ENCODE data around the gene HTRA2. TPM values are rescaled to one million over a fixed set of nuclear protein-coding genes. Genes with fewer than 3 reads are reported as not detected.
A peak's percentile ranks its signal among the peaks of the same experiment; 100 is the strongest.

The HTRA2 gene
- total and polyA plus RNA-seq, 9 of the 15 experiments (the other 6 are each of a cell fraction or from before 2014, with no cell fraction given): 54.2 to 71.2 (median 65.8) TPM

DNA sequence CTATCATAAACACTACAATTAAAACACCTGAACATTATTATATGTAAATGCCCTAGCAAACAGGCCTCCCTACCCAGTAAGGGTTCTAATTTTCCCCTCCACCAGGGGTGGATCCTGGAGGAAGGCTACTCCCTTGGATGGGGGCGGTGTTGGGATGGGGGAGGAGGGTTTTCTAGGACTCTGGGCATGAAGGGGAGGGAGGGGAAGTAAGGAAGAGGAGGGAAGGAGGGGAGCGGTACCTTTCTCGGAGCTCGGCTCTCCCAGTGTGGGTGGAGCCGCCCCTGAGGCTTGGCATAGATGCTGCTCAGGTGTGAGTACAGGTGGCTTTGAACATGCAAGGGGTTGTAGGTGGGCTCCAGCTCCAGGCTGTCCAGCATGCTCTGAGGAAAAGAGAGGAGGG lies 30.2 kb downstream of the HTRA2 start (continued):
- TF ChIP-seq, protein P1, sequence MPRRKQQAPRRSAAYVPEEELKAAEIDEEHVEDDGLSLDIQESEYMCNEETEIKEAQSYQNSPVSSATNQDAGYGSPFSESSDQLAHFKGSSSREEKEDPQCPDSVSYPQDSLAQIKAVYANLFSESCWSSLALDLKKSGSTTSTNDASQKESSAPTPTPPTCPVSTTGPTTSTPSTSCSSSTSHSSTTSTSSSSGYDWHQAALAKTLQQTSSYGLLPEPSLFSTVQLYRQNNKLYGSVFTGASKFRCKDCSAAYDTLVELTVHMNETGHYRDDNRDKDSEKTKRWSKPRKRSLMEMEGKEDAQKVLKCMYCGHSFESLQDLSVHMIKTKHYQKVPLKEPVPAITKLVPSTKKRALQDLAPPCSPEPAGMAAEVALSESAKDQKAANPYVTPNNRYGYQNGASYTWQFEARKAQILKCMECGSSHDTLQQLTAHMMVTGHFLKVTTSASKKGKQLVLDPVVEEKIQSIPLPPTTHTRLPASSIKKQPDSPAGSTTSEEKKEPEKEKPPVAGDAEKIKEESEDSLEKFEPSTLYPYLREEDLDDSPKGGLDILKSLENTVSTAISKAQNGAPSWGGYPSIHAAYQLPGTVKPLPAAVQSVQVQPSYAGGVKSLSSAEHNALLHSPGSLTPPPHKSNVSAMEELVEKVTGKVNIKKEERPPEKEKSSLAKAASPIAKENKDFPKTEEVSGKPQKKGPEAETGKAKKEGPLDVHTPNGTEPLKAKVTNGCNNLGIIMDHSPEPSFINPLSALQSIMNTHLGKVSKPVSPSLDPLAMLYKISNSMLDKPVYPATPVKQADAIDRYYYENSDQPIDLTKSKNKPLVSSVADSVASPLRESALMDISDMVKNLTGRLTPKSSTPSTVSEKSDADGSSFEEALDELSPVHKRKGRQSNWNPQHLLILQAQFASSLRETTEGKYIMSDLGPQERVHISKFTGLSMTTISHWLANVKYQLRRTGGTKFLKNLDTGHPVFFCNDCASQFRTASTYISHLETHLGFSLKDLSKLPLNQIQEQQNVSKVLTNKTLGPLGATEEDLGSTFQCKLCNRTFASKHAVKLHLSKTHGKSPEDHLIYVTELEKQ (CRISPR knock-in tag; IDR thresholded peaks at IDR 0.05): no peak
- no peak for TF ChIP-seq SPI1 (IDR thresholded peaks at IDR 0.05; ENCODE audit: borderline replicate concordance, low read depth, low read length)
- TF ChIP-seq CCNT2 (IDR thresholded peaks at IDR 0.05; ENCODE audit: borderline replicate concordance, extremely low read depth, insufficient read length, low read depth, low read length): no peak

DNA sequence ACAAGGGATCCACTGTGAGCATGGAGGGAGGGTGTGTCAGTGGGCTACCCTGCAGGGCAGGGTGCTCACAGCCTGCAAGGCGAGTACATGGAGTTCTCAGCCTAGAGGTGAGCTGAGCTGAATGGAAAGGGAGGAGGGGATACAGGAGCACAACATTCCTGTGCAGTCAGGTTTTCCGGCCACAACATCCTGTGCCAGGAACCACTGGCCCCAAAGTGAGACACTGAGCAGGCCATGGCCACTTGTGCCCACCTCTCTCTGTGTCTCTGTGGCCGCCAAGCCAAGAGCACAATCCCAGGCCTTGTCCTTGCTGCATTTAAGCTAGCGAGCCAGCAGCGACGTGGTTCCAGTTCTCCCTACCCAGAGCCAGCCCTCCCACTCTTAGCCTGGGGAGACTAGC lies 30.9 kb downstream of the HTRA2 start:
- no peak for FAIRE-seq
- Histone ChIP-seq H3K9me3 (replicated peaks; ENCODE audit: control insufficient read depth, insufficient read depth, low read depth, low read length) (no peaks in the 10 kb centered on the region), H3K79me2 (ENCODE audit: control insufficient read depth, insufficient read depth, low read length) (peaks cover 5% of the 10 kb centered on the region; the same call in 2 of the 3 replicates), H4K20me1 (replicated peaks; ENCODE audit: control insufficient read depth, insufficient read depth, low read length) (no peaks in the 10 kb centered on the region), H3K27ac (ENCODE audit: extremely low read depth, low read depth, low read length) (no peak overlapping the region), H2AFZ (ENCODE audit: low read depth, low read length) (no peak overlapping the region), H3K9me1 (ENCODE audit: control insufficient read depth, insufficient read depth, low read length) (no peaks in the 10 kb centered on the region), H3K27me3 (ENCODE audit: control insufficient read depth in 2 of 2, insufficient read depth in 2 of 2, low read length in 2 of 2) (peaks cover 0 to 16% of the 10 kb centered on the region in 2 experiments; a peak in 3 of 5 replicates), H3K9ac (ENCODE audit: insufficient read depth in 1 of 2, low read depth in 2 of 2, low read length in 2 of 2) (peak overlapping the region in 1 of 2 experiments; percentile 81; a peak in 2 of 4 replicates), H3K4me3 (no peak overlapping the region), H3K4me1 (replicated peaks in 1 of 2; ENCODE audit: control insufficient read depth in 2 of 2, insufficient read depth in 2 of 2, low read length in 2 of 2) (peaks cover 13 to 20% of the 10 kb centered on the region in 2 experiments; a peak in 4 of 5 replicates), H3K36me3 (ENCODE audit: control insufficient read depth, insufficient read depth, low read length) (peaks cover 17% of the 10 kb centered on the region; the same call in 1 of the 3 replicates), H3K4me2 (ENCODE audit: insufficient read depth, low read length) (no peak overlapping the region)
- CTCF ChIA-PET (ENCODE audit: low intra/inter-chr PET ratio): no interaction called here
- no TSS peak for BruUV-seq (replicated peaks)
- no peak for DNase-seq (ENCODE audit: extremely low read depth in 1 of 4, low spot score in 3 of 4)
- POLR2A ChIA-PET: interaction anchor here (0.5 to 0.6 kb wide), 2 partner anchors 12 to 1192 kb away, joined by 3 read pairs; no protein-coding TSS in a partner anchor
- WGBS (ENCODE audit: insufficient coverage, low coverage, missing lambda C conversion rate): 29% methylated on average over 6 of the region's 6 CpGs
- intact Hi-C loops (cut with micrococcal nuclease) (no loop called here), in situ Hi-C loops (cut with MboI) (no loop called here)
- no peak for ATAC-seq
- TF ChIP-seq RBM34 (IDR thresholded peaks at IDR 0.05; ENCODE audit: borderline replicate concordance, insufficient read depth, low read length) (no peak), ZNF780A (CRISPR knock-in tag; IDR thresholded peaks at IDR 0.05) (no peak), CBFA2T2 (conservative IDR thresholded peaks at IDR 0.05) (no peak), PHTF2 (CRISPR knock-in tag; IDR thresholded peaks at IDR 0.05) (no peak), HNRNPLL (IDR thresholded peaks at IDR 0.05; ENCODE audit: low read depth, low read length, poor library complexity, severe bottlenecking) (no peak), CBX8 (IDR thresholded peaks at IDR 0.05; ENCODE audit: borderline replicate concordance, extremely low read depth, low read depth, low read length, poor library complexity, severe bottlenecking) (no peak)
- TF ChIP-seq, protein P2, sequence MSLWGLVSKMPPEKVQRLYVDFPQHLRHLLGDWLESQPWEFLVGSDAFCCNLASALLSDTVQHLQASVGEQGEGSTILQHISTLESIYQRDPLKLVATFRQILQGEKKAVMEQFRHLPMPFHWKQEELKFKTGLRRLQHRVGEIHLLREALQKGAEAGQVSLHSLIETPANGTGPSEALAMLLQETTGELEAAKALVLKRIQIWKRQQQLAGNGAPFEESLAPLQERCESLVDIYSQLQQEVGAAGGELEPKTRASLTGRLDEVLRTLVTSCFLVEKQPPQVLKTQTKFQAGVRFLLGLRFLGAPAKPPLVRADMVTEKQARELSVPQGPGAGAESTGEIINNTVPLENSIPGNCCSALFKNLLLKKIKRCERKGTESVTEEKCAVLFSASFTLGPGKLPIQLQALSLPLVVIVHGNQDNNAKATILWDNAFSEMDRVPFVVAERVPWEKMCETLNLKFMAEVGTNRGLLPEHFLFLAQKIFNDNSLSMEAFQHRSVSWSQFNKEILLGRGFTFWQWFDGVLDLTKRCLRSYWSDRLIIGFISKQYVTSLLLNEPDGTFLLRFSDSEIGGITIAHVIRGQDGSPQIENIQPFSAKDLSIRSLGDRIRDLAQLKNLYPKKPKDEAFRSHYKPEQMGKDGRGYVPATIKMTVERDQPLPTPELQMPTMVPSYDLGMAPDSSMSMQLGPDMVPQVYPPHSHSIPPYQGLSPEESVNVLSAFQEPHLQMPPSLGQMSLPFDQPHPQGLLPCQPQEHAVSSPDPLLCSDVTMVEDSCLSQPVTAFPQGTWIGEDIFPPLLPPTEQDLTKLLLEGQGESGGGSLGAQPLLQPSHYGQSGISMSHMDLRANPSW (CRISPR knock-in tag; IDR thresholded peaks at IDR 0.05): no peak
- TF ChIP-seq, protein P3, sequence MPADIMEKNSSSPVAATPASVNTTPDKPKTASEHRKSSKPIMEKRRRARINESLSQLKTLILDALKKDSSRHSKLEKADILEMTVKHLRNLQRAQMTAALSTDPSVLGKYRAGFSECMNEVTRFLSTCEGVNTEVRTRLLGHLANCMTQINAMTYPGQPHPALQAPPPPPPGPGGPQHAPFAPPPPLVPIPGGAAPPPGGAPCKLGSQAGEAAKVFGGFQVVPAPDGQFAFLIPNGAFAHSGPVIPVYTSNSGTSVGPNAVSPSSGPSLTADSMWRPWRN (IDR thresholded peaks at IDR 0.05; ENCODE audit: low read depth): no peak
- TF ChIP-seq, protein P4, sequence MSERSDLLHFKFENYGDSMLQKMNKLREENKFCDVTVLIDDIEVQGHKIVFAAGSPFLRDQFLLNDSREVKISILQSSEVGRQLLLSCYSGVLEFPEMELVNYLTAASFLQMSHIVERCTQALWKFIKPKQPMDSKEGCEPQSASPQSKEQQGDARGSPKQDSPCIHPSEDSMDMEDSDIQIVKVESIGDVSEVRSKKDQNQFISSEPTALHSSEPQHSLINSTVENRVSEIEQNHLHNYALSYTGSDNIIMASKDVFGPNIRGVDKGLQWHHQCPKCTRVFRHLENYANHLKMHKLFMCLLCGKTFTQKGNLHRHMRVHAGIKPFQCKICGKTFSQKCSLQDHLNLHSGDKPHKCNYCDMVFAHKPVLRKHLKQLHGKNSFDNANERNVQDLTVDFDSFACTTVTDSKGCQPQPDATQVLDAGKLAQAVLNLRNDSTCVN (CRISPR knock-in tag; IDR thresholded peaks at IDR 0.05): no peak

Measured in K562 (cell line).